GM10248 (cell line): ENCODE results near the gene PJA1.

Experiments
- CTCF ChIA-PET: fragments of 300-600 bp; sonication (Branson Sonifier 250); formaldehyde crosslinking; extraction: SDS; loops from one replicate; lab custom pipeline; 2021; ENCODE audit warnings: antibody characterized with exemption; lab: Yijun Ruan, JAX
- POLR2A ChIA-PET: fragments of 350-650 bp; sonication (Branson Sonifier 250); formaldehyde crosslinking; extraction: SDS; loops from one replicate; lab custom pipeline; 2020; ENCODE audit warnings: antibody characterized with exemption; lab: Yijun Ruan, JAX
- DNase-seq: peaks from one replicate; pipeline ENCODE4 v3.0.0; 2012; ENCODE audit errors: extremely low spot score
- TF ChIP-seq, protein P1 (sequence below): IDR thresholded peaks from 2 replicates; pipeline ENCODE4 v1.5.1; 2012; ENCODE audit warnings: mild to moderate bottlenecking, low read depth; ENCODE audit errors: extremely low read depth, missing control alignments, control extremely low read depth

The PJA1 gene

DNA sequence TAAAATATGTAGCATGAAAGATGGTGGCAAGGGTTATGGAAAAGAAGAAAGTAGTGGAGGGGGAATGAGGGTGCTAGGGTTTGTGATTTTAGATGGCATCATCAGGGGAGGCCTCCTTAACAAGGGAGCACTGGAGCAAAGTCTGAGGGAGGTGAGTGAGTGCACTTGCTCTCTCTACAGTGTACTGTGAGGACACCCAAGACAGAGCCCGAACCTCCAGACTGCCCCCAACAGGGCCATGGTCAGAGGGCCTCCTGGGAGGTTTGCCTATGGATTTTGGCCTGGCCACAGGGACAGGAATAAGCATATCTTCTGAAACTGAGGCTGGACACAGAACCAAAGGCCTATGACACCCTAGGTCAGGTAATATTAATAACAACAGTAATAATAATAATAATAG, 21.4 kb upstream of the PJA1 start:
- ChIA-PET CTCF (no interaction called here), POLR2A (no interaction called here)
- no peak for DNase-seq
- TF ChIP-seq, protein P1, sequence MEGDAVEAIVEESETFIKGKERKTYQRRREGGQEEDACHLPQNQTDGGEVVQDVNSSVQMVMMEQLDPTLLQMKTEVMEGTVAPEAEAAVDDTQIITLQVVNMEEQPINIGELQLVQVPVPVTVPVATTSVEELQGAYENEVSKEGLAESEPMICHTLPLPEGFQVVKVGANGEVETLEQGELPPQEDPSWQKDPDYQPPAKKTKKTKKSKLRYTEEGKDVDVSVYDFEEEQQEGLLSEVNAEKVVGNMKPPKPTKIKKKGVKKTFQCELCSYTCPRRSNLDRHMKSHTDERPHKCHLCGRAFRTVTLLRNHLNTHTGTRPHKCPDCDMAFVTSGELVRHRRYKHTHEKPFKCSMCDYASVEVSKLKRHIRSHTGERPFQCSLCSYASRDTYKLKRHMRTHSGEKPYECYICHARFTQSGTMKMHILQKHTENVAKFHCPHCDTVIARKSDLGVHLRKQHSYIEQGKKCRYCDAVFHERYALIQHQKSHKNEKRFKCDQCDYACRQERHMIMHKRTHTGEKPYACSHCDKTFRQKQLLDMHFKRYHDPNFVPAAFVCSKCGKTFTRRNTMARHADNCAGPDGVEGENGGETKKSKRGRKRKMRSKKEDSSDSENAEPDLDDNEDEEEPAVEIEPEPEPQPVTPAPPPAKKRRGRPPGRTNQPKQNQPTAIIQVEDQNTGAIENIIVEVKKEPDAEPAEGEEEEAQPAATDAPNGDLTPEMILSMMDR: no peak

DNA sequence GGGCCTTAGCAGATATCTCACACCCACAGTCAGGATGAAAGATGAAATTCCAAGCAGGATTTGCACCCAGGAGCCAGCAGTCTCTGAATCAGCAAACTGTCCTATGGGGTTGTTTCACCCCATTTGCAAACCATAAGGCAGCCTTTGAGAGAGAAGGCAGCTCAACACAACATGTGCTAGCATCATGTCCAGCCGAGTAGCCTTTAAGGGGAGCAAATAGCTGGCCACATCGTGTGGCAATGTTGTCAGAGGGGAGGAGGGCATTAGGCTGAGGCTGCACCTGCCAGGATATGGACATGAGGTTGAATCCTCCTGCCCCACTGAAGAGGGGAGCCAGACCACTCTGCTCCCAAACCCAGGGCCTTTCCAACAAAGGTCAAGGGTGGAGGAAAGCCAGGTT, 20.6 kb upstream of the PJA1 start:
- ChIA-PET CTCF (no interaction called here), POLR2A (no interaction called here)
- no peak for DNase-seq
- TF ChIP-seq, protein P1: no peak

DNA sequence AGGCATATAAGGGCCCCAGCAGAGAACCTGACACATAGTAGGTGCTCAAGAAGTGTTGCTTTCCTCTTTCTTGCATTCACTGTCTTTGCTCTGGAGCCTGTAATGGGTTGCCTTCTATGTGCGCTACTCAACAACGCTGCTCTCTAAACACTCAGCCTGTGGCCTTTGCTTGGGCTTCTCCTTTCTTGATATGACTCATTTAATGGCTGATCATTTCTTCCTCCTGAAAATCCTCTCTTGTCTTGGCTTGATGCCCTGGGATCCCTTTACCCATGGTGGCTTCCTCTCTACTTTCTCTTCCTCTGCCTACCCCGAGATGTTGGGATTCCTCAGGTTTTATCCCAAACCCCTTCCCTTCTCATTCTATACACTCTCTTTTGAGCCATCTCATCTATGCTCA, 19.9 kb upstream of the PJA1 start:
- DNase-seq: no peak
- TF ChIP-seq, protein P1: no peak
- POLR2A ChIA-PET: no interaction called here
- CTCF ChIA-PET: no interaction called here

DNA sequence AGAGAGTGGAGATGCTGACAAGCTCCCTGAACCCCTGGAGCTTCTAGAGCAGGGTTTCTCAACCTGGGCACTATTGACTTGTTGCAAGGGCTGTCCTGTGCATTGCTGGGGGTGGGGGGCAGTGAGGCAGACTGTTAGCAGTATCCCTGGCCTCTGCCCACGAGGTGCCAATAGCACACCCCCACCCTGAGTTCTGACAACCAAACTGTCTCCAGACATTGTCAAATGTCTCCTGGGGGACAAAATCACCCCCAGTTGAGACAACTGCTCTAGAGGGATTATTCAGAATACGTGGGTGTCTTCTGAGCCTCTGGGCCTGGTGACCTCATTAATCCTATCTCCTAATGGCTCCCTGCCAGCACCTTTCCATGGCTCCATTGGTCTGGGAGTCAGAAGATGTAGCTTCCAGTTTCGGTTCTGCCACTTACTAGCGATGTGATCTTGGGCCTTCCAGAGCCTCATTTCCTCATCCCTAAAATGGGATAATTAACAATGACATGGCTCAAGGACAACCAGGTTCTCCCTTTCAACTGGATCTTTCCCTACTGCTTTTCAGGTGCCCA, 17.6 kb upstream of the PJA1 start:
- ChIA-PET CTCF (no interaction called here), POLR2A (no interaction called here)
- no peak for DNase-seq
- TF ChIP-seq, protein P1: no peak

DNA sequence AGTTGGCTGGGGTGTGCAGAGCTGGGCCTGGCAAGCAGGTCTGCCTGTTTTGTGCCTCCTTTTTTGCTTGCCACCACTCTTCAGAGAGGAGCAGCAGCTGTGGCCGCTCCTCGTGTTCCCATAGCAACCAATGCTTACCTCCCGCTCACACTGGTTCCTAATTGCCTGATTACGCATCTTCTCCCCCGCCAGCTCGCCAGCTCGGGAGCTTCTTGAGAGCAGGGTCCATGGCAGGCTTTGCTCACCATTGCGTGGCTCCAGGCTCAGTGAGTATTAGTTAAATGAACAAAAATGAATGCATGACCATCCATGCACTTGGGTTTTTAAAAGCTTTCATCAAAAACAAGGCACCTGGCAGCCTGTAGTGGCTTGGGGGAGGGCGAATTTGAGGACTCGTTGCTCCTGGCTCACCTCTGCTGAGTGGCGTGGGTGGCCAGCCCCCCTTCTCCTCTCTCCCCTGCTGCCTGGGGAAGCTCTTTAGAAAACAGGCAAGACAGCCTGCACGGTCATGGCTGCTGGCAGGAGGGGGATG, 14.2 kb upstream of the PJA1 start:
- no peak for DNase-seq
- TF ChIP-seq, protein P1: no peak
- CTCF ChIA-PET: interaction anchor here (1.1 to 1.9 kb wide), 2 partner anchors 23 to 86 kb away, joined by 4 read pairs; no protein-coding TSS in a partner anchor
- POLR2A ChIA-PET: no interaction called here

DNA sequence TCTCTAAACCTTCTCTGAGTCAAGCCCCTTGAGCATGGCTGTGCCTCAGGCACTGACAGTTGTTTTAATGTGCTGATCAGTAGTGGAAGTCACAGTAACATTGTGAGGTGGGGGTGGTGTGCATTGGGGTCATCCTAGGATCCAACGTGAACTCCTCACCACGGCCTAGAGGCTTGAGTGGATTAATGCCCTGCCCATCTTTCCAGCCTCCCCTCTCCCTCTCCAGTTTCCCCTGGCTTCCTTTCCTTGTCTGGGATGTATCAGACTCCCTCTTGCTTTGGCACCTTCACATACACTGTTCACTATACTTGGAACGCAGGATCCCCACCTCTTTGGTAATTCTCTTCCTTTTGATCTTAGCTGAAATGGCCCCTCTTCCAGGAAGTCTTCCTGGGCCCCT, 13.3 kb upstream of the PJA1 start:
- ChIA-PET CTCF (interaction anchor here (1.1 to 1.9 kb wide), 2 partner anchors 9 to 85 kb away, joined by 3 to 4 read pairs; no protein-coding TSS in a partner anchor), POLR2A (no interaction called here)
- TF ChIP-seq, protein P1: no peak

More for the DNA sequence above, 13.3 kb upstream of the PJA1 start:
- DNase-seq: no peak
